EL (cell line): ENCODE results near the gene C2CD5.
"Not testable (repeated sequence)": the region's sequence is repeated elsewhere in the genome, so short reads cannot be mapped to it uniquely, and the experiment has no call there.

Experiments used
- DNase-seq: peaks from one replicate; pipeline ENCODE4 v3.0.0-alpha.2; 2016

C2CD5 gene

DNA sequence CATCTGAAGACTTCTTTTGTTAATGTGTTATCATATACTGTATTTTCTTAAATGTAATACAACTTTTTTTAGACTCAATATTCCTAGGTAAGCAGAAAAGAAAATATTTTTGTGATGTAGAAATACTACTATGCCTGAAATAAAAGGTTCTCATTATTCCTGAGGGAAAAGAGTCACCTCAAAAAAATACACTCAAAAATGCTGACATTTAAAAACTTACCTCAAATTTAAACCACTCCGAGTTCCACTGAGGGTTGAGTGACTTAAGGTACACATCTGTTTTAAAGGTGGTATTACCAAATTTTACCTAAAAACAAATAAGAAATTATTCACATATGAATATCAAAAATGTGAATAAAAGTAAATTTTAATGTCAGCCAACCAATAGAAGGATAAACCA, 9.3 kb downstream of the C2CD5 start:
- DNase-seq: no peak

DNA sequence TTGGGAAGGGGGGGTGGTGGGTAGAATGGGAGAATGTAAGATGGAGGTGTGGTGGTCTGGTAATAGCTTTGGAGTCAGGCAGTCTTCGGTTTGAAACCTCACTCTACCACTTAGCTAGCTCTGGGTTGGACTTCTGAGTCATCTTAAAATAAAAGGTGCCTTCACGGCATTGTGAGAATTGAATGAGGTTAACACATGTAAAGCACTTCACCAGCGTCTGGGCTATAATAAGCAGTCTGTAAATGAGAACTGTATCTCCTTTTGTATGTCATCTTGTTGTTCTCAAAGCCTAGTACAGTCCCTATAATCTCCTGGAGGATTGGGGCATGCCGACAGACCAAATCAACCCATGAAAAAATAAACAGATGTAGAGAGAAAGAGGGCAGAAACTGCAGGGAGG, 11.2 kb downstream of the C2CD5 start:
- no peak for DNase-seq

DNA sequence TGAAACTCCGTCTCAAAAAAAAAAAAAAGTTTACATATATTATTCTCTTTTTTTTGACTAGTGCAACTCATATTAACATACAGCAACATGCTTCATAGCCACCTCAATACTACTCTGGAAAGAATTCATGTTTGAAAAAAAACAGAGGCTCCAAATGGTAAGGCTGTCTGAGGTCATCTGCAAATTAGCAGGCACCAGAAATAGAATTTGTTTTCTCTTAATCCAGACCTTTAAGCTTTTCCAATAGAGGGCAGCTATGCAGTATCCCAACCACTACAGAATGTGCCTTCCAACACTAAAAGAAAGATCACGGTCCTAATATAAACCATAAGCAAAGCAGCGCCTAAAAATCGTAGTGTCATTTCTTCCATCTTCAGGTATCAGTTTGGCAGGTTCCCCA, 12.0 kb downstream of the C2CD5 start:
- DNase-seq: no peak

DNA sequence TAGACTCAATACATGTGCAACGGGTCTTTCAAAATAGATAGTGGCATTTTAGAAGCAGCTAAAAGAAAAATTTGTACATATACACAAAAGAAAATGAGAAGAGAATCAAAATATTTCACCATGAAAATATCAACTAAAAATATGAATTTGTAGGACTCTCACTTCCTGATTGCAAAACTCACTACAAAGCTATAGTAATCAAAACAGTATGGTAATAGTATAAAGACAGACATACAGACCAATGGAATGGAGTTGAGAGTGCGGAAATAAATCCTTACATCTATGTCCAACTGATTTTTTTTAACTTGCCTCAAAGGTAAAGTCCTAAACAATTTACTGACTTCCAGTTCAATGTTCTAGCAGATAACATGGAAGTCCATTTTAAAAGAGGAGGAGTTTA, 13.1 kb downstream of the C2CD5 start:
- DNase-seq: no peak

DNA sequence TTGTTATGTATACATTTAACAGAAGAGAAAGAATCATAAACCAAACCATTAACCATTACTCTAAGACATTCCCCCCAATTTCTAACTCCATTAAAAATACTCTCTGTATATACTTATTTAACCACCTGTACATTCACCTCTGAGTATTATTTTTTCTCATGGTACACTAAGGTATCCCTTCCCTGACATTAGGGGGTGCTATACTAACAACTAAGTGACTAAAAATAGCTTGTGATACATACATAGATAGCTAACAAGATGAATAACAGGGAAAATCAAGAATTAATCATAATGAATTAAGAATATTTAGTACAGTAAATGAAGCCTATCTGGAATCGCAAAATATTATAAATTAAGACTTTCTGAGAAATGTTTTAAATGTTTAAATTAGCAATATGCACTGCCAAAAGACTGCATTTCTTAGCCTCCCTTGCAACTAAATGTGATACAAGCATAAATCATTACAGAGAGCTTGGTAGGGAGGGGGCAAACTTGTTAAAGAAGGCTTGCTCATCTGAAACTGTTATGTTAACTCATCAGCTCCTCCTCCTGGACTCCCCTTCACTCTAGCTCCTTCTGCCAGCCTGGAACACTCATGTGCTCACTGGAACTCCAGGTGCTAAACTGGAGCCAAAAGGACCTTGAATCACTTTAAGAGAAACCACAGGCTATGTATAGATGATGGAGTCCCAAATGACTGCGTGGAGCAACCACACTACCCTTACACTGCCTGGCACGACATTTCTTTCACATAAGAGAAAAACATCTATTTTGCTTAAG, 14.9 kb downstream of the C2CD5 start:
- peak; percentile 53 for DNase-seq

DNA sequence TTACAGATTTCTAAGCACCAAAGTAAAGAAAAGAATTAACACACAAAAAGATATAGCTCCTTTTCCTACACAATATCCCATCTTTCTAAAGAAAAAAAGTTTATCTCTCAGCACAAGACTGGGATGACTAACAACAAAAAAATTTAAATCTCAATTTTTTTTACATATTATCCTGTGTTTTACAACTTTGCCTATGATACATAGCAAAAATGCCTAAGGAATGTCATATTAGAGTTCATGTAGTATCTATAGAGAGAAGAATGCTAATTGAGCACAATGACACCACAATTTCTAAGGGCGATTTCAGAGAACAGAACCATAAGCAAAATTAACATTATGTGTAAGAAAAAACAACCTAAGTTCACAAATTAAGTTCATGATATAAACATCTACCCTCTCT, 16.3 kb downstream of the C2CD5 start:
- peak; percentile 79 for DNase-seq

DNA sequence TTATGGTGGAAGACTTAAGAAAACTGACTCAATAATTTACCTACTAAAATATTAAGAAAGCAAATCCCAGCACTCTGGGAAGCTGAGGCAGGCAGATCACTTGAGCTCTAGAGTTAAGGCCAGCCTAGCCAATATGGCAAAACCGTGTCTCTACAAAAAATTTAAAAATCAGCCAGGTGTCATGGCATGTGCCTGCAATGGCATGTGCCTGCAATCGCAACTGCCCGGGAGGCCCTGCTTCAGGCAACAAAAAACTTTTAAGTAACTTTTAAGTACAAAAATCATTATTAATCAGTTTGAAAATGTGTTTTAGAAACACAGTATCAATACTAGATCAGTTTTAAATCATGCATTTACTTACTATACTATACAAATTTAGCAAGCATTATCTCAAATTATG, 17.5 kb downstream of the C2CD5 start:
- DNase-seq: no peak

DNA sequence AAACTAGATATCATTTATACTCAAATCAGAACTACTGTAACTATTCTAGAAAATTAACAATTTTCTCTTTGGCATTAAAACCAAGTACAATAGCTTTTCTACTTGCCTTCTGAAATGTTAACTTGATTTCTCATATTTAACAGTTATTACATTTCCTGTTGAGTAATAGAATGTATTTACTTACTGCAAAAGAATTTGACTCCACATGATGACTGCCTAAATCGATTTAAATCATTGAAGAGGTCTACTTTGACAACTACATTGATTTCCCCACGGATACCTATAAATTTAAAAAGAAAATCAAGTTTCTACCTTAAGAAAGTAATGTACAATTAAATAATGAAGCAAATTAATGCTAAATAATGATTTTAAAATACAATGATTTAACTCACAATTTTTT, 18.9 kb downstream of the C2CD5 start:
- peak; percentile 58 for DNase-seq

DNA sequence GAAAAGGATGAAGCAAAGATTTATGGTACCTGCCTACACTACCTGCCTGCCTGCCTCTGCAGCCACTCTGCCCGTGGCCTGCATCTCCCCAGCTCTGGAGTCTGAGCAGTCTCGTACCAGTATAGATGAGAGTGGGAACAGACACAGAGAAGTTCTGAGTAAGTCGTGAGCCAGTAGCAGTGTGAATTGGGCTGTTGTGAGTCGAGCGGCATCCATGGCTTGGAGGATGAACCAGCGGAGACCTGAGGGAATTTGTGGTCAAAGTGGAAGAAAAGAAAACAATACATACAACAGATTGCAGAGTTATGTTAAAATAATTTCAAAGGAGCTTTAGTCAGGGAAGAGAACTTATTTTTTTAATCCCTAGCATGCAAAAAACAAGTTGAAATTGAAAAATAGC, 25.3 kb downstream of the C2CD5 start:
- peak; percentile 32 for DNase-seq

DNA sequence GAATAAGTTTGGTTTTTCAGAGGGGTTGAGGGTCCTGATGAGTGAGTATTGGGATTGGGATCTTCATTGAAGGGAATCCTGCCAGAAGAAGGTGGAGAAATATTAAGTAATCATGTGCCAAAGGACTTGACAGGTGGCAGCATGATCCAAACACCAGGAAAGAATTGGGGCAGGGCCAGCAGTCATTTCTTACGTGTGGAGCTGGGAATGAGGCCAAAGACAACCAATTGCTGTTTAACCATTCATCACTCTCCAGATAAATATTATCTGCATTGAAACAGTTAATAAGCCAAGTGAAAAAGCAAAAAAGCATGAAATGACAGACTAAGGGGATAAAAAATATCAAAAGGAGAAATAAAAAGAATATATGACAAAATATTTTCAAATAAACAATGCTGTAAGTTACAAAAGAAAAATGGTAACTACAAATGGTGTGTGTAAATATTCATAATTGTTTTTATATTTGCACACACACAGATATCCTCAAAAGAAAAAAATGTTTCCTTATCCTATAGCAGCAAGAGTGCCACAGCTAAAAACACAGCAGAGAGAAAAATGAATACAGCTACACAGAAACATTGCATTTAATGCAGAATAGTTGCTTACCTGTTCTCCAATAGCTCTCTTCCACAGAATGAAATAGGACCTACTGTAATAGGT, 26.2 kb downstream of the C2CD5 start:
- DNase-seq: peak; percentile 21

DNA sequence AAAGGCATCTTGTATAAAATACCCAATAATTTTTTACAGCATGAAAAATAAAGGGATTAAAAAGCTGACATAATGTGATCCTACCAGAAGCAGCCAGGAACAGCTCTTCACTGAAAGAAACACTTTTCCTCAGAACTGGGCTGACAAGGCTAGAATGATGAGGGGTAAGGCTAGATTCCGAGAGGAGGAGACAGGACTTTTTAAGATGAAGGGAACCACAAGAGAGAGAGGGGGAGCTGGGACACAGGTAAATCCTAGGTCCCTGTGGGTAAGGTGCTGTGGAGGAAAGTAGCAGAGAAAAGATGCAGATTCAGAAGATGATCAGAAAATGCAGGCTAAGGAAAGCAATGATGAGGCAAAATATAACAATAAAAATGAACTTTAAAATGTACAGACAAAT, 29.5 kb downstream of the C2CD5 start:
- DNase-seq: no peak

DNA sequence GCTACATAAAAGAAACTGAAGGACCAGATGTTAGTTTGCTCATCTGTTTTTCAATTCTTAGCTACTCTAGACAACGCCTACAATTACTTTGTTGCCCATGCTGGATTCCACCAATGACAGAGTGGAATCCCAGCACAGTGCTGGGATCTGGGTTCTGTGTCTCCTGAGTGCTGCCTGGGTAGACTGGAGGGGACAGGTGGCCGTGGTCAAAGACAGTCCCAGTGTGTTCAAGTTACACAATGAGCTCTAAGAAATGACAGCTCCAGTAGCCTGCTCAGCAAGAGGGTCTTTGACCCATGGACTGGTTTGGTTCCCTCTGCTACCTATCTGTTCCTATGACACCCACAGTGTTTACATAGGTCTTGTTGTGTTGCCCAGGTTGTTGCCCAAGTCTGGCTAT, 38.5 kb downstream of the C2CD5 start:
- DNase-seq: no peak

DNA sequence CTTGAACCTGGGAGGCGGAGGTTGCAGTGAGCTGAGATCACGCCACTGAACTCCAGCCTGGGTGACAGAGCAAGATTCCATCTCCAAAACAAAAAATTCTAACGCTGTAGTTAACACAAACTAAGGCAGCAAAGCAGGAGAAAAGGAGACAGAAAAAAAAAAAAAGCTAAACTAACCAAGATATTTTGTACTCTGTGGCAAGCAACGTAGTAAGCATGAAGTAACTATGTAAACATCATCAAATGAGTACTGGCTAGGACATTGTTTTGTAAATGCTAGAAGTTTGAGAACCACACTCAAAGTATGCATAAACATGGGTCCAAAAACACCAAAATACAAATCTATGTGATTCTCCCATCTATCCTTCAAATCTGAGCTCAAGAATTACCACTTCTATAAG, 44.2 kb downstream of the C2CD5 start:
- DNase-seq: no peak

DNA sequence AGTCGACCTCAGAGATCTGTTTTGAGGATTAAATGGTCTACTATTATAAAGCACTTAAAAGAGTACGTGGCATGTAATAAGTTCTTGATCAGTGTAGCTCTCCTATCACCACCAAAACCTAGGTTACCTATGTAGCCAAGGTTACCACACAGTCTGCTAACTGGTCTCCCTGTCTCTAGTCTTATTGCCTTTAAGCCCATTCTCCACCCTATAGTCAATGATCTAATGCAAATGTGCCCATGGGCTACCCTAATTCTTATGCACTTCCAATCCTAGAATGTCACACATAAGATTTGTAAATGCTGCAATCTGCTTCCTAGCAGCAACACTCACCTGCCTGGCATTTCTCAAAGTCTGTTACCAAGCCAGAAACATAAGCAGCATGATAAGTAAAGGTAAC, 44.9 kb downstream of the C2CD5 start:
- no peak for DNase-seq

DNA sequence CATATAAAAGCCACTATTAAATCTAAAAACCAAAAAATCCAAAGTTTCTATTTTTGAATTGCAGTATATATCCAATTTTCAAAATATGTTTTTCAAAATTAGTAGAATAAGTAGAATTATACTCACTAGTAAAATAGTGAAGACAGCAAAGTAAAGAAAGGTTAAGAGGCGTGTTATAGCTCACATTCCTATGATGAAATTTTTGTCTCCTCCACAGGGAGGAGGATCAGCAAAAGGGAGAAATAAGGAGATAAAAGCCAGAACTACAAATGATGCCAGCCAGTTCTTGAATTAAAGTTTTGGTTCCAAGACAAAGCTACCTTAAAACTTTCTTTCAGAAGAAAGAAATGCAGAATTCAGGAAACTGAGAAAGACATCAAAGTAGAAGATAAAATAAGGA, 50.0 kb downstream of the C2CD5 start:
- no peak for DNase-seq

DNA sequence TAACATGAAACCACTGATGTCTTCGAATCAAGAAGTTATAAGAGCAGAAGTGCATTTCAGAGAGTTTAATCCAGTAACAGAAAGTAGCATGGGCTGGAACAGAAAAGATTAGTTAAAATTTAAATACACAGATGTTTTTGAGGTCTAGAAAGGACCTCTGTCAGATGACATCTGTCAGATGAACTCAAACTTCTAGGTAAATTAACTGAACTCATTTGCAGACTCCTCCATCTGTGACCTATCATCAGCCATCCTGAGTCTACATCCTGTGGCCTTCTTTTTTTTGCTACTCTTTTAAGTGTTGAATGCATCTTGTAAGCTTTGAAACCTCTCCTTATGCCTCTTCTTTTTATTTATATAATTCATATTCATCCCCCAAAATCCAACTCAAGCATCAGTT, 53.3 kb downstream of the C2CD5 start:
- DNase-seq: no peak

DNA sequence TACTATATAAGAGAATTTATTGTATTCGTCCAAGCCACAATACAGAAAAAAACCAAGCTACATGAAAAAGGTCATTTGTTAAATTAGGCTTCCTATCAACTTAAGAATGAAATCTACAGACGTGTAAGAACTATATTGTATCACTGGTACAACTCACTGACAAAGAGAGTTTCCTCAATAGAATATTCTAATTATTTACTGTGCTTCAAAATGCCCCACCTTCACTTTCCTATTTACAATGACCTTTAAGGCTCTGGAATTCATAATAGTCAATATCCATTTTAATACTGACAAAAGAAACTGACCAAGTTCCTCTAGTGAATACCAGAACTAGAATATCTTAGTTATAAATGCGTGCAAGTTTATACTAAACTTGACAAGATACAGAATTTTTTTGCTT, 55.9 kb downstream of the C2CD5 start:
- DNase-seq: no peak

DNA sequence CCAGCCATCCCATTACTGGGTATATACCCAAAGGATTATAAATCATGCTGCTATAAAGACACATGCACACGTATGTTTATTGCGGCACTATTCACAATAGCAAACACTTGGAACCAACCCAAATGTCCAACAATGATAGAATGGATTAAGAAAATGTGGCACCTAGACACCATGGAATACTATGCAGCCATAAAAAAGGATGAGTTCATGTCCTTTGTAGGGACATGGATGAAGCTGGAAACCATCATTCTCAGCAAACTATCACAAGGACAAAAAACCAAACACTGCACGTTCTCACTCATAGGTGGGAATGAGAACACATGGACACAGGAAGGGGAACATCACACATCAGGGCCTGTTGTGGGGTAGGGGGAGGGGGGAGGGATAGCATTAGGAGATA, 56.7 kb downstream of the C2CD5 start:
- not testable (repeated sequence) for DNase-seq

DNA sequence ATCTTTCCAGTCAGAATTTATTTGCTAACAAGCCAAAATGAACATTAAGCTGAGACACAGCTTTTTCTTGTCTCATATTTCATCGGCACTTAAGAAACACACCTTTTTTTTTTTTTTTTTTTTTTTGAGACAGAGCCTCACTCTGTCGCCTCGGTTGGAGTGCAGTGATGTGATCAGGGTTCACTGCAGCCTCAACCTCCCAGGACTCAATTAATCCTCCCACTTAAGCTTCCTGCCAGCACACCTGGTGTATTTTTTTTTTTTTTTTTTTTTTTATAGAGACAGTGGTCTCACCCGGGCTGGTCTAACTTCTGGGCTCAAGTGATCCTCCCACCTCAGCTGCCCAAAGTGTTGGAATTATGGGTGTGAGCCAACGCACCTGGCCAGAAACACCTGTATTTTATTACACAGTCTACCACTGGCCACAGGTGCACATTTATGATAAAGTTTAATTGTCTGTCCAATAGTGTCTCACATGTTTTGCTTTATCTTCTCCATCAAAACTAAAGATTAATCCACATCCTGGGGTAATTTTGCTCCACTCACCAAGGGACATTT, 62.7 kb downstream of the C2CD5 start:
- DNase-seq: no peak

DNA sequence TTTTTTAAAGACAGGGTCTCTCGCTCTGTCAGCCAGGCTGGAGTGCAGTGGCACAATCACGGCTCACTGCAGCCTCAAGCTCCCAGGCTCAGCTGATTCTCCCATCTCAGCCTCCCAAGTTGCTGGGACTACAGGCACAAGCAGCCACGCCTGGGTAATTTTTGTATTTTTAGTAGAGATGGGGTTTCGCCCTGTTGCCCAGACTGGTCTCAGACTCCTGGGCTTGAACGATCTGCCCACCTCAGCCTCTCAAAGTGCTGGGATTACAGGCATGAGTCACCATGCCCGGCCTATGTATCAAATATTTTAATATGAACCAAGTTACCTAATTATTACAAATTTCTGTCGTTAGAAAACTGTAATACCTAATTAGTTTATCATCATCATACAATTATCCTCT, 63.5 kb downstream of the C2CD5 start:
- DNase-seq: not testable (repeated sequence)

DNA sequence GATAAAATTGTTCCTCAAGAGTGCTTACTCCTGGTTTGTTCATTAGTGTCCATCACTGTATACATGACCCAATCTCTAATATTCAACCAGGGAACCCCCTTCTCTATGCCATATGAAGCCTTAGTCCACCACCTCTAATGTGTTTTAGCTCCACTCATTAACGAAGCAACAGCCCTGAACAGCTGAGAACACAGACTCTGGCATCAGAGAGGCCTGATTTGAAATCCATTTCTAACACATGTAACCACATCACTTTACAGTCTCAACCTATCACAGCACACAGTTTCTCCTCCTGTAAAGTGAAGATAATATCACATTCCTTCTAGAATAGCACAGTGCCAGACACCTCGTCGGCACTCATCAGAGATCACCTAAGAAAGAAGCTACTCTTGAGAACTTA, 64.3 kb downstream of the C2CD5 start:
- DNase-seq: no peak

DNA sequence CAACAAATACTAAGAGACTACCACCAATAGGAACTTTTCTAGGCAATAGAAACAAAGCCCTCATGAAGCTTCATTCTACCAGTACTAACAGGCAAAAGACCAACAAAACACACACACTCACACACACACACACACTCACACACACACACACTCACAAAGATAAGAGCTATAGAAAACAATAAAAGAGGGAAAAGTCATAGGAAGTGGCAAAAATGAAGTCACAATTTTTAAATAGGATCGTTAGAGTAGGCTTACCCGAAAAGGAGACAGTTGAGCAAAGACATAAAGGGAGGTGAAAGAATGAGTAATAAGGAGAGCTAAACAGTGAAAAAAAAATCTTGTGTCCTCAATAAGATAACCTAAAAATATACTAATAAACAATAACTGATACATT, 66.5 kb downstream of the C2CD5 start:
- no peak for DNase-seq

DNA sequence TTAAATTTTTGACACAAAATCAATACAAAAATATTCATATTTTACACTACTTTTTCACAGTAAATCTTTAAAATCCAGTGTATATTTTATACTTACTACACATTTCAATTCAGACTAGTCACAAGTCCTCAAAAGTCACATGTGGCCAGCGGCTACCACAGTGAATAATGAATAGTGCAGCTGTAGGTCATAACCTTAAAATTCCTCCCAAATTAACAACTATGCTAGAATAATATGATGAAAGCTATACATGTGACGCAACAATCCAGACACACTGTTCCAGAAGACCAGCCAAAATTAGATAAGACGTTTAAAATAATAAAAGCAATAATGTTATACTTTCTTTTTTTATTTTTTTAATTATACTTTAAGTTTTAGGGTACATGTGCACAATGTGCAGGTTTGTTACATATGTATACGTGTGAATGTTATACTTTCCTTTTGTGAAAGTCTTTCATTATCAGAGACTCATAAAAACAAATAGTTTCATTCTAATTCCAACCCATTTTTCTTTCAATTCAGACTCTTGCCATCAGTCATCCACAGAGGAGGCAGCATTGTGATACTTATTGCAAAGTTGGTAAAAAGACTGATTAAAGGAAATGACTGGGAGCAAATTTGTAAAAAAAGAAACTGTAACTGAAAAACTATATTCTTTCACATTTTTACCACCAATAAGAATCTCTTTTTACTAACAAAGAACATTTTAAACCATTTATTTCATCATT, 67.0 kb downstream of the C2CD5 start:
- DNase-seq: peak; percentile 89

DNA sequence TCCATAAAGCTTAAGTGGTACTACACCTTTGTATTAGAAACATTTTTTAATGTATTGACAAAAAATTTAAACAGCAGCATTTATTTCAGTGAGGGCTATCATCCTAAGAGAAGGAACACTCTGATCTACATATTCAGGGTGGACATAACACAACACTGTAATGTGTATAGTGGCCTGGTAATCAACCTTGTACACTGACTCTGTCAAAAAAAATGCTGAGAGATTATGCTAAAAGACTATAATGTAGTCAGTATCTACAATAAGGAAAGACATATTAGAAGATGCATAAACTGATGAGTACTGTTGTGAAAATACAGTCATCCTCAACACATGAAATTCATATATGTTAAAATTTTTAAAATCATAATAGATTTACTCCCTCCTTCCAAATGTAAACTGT, 68.2 kb downstream of the C2CD5 start:
- DNase-seq: no peak
